Measurements from ENCODE around the gene KCNQ1. TPM values are rescaled to one million over a fixed set of nuclear protein-coding genes. Genes with fewer than 3 reads are reported as not detected.

The KCNQ1 gene
- total and polyA plus RNA-seq, 2 experiments from 2014 or later, result 0.45 to 0.87 TPM

GRCh38 chr11:2563213-2564007, 118.6 kb downstream of the KCNQ1 start:
- no peak for ATAC-seq
- Histone ChIP-seq H3K79me2 (replicated peaks; ENCODE audit: insufficient read depth) (no peaks in the 10 kb centered on the region), H3K4me2 (no peak overlapping the region), H2AFZ (no peak overlapping the region), H3K4me3 (no peak overlapping the region), H3K27me3 (ENCODE audit: insufficient read depth) (peaks cover 40% of the 10 kb centered on the region), H3K36me3 (ENCODE audit: insufficient read depth) (no peaks in the 10 kb centered on the region), H4K20me1 (replicated peaks; ENCODE audit: insufficient read depth) (no peaks in the 10 kb centered on the region; the same call in 1 of the 2 replicates), H3F3A (replicated peaks; ENCODE audit: low read depth) (no peaks in the 10 kb centered on the region), H3K4me1 (ENCODE audit: insufficient read depth) (no peaks in the 10 kb centered on the region; the same call in 1 of the 2 replicates), H3K27ac (ENCODE audit: low read depth) (no peak overlapping the region), H3K9me2 (ENCODE audit: insufficient read depth) (no peaks in the 10 kb centered on the region)
- Mint-ChIP-seq H3K4me3 (no peak overlapping the region), H3K27ac (no peak overlapping the region), H3K36me3 (ENCODE audit: low read depth) (no peaks in the 10 kb centered on the region), H3K27me3 (ENCODE audit: insufficient read depth, low read depth, poor library complexity) (peaks cover 61% of the 10 kb centered on the region), H3K4me1 (no peaks in the 10 kb centered on the region; the same call in 2 of the 3 replicates), H3K9me3 (no peaks in the 10 kb centered on the region)
- TF ChIP-seq ZNF462 (CRISPR knock-in tag; IDR thresholded peaks at IDR 0.05) (no peak), REST (IDR thresholded peaks at IDR 0.05; ENCODE audit: unreplicated experiment) (no peak), ZNF114 (CRISPR knock-in tag; IDR thresholded peaks at IDR 0.05) (no peak), CREB1 (CRISPR knock-in tag; IDR thresholded peaks at IDR 0.05; ENCODE audit: low read depth) (no peak), NANOG (IDR thresholded peaks at IDR 0.05; ENCODE audit: borderline replicate concordance) (no peak), ZNF331 (CRISPR knock-in tag; IDR thresholded peaks at IDR 0.05; ENCODE audit: low read depth) (no peak), ETS1 (IDR thresholded peaks at IDR 0.05) (no peak)
- no peak for DNase-seq (ENCODE audit: low spot score)

All from GM23338 (cell line).